ENCODE measurements around the gene WSB1.

Gene WSB1

DNA sequence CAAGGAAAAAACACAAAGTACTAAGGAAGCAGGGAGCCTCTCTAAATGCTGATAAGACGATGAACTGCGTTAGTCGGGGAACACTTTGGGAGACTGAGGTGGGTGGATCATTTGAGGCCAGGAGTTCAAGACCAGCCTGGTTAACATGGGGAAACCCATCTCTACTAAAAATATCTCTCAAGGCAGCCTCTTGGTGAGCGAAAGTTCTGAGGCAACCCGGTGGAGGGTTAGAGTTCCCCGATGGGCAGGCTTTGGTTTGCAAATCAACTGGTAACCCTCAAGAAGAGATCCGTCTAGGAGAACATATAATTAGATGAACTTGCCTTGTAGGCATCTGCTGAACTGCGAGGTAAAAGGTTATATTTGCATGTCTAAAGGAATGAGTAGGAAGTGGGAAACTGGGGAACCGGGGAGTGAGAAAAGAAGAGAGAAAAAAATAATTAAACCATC, 44.6 kb downstream of the WSB1 start:
- no peak for DNase-seq (ENCODE audit: low read depth)

DNA sequence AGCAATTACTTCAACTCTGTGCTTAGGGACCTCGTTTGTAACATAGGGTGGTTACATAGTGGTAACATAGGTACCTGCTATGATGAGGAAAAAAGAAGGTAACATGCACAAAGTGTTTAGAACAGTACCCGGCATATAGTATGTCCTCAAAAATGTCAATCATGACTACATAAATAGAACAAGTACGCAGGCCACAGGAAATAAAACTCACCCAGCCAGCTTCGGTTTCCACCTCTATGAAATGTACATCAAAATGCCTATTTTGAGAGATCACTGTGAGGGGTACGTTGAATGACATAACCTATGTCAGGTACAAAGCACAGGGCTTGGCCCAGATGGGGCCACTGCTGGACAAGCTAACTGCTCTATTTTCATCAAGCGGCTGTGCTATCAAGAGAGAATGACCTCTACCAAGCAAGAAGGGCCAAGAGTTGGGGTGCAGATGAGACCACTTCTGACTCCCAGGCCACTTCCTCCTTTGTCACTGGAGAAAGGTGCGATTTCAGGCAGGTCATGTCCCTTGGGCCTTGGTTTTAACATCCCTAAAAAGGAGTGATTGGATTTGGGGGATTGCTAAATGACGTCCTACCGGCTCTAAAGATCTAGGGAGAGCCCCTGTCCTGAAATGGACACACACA, 45.4 kb downstream of the WSB1 start:
- DNase-seq (ENCODE audit: low read depth), result no peak

DNA sequence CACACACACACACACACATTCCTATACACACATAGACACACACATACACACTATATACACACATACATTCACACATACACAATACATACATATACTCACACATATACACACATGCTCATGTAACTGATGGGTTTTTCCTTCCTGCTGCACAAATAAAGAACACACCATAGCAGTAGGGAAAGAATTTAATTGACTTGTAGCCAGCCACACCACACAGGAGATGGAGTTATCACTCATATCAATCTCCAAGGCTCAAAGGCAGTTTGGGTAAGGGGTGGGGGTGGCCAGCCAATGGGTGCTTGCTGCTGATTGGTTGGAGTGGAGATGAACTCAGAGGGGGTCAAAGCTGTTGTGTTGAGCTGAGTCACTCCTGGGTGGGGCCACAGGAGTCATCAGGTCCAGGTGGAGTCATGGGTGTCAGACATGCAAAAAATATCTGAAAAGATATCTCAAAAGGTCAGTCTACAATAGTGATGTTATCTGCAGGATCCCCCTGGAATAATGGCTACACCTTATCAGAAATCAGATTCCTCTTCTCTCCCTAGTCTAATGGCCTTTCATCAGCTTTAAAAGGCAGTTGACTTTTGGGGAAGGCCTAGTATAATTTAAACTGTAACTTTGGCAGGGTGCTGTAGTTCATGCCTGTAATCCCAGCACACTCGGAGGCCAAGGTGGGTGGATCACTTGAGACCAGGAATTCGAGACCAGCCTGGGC, 46.1 kb downstream of the WSB1 start:
- DNase-seq (ENCODE audit: low read depth), result no peak

- DNase-seq (ENCODE audit: low read depth), result no peak
Observed at GRCh38 chr17:27340575-27340974, 46.7 kb downstream of the WSB1 start.

DNA sequence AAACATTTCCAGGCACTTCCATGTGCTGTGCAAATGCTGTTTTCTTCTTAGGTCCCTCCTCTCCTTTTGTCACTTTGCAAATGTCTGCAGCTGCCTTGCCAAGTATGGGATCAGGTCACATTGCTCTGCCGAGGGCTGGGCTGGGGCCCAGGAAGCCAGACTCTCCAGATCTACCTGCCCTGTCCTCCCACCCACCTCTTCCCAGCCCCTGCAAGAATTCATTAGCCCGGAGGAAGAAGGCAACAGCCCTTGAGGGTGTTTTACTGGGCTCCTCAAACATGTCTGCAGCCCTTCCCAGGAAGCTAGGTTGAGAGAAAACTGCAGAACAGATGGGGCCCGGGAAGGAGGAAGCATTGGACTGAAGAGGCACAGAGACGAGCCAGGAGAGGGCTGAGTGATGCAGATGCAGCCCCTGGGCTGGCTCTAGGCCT, 47.1 kb downstream of the WSB1 start:
- DNase-seq (ENCODE audit: low read depth), result no peak

- DNase-seq (ENCODE audit: low read depth), result no peak
Observed at GRCh38 chr17:27342059-27342458, 48.1 kb downstream of the WSB1 start.

GRCh38 chr17:27343294-27343693, 49.4 kb downstream of the WSB1 start:
- no peak for DNase-seq (ENCODE audit: low read depth)

GRCh38 chr17:27343977-27344607, 50.2 kb downstream of the WSB1 start:
- no peak for DNase-seq (ENCODE audit: low read depth)

DNA sequence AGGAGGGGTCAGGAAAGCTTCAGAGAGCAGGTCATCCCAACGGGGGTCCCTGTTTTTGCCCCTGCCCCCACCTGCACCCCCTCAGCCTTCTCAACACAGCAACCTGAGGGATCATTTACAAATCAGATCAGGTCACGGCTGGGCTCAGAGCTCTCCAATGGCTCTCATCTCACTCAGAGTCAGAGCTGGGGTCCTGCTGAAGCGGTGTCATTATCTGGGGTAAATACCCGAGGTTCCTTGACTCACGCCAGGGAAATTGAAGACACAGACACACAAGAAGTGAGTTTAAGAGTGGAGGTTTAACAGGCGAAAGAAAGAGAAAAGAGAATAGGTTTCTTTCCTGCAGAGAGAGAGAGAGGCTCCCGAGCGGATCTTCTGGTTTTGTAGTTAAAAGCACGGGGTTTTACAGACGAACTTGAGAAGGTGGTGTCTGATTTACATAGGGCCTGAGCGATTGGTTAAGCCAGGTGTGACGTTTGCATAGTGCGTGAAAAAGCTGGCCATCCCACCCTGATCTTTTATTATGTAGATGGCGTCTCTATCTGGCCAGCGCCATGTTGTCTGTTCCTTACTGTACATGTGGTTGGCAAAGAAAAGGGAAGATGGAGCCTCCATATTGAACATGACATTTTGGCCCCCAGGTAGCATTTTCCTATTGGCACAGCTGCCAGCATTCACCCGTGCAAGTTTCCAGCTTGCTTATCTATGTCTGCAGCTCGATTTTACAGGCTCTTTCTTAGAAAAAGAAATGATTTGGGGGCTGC, 51.4 kb downstream of the WSB1 start:
- no peak for DNase-seq (ENCODE audit: low read depth)

DNA sequence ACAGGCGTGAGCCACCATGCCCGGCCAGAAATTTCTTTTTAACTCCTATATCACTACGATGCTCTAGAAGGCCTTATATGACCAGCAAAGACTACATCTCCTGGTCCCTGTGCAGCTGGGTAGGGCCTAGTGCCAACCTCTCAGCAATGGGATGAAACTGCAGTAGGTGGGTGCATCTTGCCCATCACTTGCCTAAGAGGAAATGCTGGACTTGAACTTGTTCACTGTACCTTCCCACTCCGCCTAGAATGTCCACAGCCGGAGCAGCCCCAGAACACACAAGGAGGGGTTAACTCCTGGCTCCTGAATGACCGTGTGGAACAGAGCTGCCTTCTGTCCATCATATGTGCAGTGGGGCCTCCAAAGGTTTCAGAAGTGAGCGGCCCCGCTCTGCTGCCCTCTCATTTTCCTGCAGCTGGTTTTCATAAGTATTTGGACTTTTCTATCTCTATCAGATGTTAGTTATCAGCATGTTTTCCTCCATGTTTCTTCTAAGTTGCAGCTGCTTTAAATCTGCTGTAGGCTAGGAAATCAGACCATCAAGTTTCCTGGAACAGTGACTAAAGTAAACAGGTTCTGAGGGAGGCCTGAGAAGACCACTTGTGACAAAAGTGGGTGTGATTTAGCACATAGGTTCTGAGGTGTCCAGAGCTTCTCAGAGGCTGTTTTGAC, 52.5 kb downstream of the WSB1 start:
- no peak for DNase-seq (ENCODE audit: low read depth)

DNA sequence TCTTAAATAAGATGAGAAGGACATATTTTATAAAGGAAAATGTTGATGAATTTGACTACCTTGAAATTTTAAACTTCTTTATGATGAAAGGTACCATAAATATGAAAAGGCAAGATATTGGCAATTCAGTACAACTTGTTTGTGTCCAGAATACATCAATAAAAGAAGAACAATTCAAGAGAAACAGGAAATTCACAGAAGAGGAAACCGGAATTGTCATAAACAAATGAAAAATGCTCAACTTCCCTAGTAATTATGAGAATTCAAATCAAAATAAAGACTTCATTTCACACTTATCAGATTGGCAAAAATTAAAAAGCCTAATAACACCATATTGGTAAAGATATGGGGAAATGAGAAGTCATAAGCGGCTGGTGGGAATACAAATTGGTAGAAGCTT, 54.3 kb downstream of the WSB1 start:
- no peak for DNase-seq (ENCODE audit: low read depth)

DNA sequence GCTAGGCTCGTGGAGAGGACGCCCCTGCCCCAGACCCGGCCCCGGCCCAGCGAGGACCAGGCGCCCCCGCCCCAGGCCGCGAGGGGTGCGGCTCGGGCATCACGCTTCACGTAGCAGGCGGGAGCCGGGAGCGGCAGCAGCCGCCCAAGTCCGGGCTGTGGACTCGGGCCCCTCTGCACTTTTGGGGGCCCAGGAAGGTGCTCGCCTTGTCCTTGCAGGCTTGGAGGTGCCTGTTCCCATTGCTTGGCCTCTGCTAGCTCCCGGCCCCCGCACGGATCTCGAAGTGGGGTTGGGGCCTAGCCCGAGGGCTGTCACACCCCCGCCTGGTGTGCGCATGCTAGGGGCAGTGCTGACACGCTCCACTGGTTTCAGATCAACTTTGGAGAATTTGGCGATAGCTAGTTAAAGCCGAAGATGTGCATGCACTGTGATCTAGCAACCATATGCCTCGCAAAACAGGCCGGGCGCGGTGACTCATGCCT, 55.7 kb downstream of the WSB1 start:
- no peak for DNase-seq (ENCODE audit: low read depth)

DNA sequence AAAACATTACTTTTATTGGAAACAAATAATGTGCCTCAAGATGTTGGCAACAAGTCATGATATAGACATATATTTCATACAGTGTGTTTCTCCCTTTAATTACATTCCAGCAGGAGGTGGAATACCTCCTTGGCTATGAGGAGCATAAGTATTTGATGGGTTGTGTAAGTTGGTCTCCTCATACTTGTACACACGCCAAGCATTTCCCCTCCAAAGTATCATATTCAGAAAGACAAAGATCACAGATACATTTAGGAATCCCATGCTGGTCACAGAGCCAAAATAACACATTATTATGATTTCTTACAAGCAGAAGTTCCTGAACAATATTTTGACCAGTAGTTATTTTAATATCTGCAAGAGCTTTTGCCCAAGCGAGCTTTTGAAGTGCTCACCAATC, 57.8 kb downstream of the WSB1 start:
- DNase-seq (ENCODE audit: low read depth), result no peak

DNA sequence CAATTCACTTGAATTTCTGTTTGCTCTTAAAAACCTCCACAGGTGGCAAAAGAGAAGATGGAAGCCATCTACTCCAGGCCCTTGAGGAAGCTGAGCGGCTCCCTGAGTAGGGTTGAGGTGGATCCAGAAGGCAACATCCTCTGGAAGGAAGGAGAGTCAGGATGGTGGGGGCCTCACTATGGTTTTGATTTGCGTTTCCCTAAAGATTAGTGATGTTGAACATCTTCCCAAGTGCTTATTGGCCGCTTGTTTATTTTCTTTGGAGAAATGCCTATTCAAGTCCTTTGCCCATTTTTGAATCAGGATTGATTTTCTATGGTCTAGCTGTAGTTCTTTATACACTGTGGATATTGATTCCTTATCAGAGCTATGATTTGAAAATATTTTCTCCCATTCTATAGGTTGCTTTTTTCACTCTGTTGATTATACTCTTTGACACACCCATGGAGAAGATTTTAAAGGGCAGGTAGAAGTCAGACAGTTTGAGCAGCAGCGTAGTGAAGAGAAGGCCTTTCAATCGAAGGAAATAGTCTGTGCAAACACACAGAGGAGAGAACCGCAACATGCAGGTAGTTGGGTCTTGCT, 58.6 kb downstream of the WSB1 start:
- DNase-seq (ENCODE audit: low read depth), result no peak

DNA sequence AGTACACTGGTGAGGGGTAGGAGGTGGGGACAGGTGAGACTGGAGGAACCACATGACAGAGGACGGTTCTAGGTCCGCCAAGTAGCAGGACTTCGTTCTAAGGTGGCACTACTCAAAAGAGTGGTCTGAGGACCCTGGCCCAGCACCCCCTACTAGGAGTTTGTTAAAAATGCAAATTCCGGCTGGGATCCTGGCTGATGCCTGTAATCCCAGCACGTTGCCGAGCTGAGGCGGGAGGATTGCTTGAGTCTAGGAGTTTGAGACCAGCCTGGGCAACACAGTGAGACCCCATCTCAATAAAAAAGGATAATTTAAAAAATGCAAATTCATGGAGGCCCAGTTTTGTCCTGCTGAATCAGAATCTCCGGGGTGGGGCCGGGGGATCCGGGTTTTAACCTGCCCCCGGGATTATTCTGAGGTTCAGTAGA, 59.1 kb downstream of the WSB1 start:
- no peak for DNase-seq (ENCODE audit: low read depth)

DNA sequence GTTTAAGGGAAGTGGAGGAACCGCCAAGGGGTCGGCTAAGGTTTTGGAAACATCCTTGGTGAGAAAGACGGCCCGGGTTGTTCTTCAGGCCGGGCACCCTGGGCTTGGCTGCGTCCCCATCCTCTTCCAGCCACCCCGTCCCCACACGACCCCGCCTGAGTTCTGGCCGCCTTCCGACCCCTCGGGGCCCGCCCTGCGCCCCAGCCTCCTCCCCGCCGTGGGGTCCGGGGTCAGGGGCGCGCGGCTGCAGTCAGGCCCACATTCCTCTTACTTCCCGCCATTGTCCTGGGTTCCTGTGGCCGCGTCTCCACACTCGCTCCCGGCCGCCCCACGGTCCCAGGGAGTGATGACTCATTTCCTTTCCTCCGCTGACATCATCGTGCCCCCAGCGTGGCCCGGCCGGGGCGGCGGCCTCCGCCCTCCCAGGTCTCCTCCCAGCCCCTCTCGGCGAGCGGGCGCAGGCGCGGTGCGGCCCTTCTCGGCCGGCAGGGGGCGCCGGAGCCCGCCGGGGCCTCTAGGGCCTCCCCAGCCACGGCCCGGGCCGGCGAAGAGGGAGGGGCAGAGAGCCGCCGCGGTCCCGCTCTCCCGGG, 59.6 kb downstream of the WSB1 start:
- no peak for DNase-seq (ENCODE audit: low read depth)

- DNase-seq (ENCODE audit: low read depth), result no peak
Observed at GRCh38 chr17:27354051-27354490, 60.2 kb downstream of the WSB1 start.

DNA sequence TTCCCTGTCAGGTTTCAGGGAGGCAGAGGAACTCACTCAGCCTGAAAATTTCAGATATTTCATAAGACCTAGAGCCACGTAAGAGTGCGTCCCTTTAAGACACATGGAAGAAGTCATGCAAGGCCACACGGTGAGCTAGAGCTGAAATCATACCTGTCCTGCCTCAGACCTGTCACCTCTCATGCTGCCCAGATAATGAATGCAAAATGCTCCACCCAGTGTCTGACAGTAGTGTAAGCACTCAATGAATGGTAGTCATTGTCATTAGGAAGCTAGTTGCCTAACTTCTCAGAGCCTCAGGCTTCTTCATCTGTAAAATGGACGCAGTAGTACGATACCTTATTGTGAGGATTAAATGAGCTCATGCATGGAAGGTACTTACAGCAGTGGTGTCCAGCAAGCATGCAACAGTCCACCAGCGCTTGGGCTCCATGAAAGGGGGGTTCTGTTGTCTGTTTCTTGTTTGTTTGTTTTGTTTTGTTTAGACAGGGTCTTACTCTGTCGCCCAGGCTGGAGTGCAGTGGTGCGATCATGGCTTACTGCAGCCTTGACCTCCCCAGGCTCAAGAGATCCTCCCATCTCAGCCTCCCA, 60.7 kb downstream of the WSB1 start:
- DNase-seq (ENCODE audit: low read depth), result no peak

DNA sequence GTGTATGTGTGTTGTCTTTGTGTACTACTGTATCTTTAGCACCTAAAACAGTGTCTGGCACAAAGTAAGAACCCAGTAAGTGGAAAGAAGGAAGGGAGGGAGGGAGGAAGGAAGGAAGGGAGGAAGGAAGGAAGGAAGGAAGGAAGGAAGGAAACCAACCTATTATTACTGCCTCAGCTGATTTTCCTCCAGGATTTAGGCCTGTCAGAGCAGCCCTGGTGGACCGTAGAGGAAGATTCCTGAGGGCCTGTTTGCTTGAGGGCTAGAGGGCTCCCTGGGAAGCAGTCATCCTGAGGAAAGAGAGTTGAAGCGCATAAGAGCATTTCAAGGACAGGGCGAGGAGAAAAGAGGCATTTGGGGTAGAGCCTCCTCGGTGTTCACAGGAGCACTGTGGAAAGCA, 61.5 kb downstream of the WSB1 start:
- no peak for DNase-seq (ENCODE audit: low read depth)

GRCh38 chr17:27356091-27356705, 62.3 kb downstream of the WSB1 start:
- DNase-seq (ENCODE audit: low read depth), result no peak
